ENCODE data around the gene GFRA1.

The GFRA1 gene

DNA sequence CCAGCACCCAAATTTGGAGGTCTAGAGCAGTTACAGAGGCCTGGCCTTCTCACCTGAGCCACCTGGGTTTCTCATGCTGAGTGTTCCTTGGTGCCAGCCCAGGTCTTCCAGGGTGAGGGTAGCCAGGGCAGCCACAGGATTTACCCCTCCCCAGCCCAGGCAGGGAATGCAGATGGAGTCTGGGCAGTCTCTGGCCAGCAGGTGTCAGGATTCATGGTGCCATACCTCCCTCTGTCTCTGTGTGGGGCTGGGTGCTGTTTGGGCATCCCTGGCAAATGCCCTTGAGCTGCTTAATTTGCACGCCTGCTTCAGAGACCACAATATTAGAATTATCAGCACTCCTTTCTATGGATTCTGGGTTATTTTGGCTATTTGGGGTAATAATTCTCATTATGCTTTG is 246.7 kb downstream of the GFRA1 start:
- no peak for TF ChIP-seq CTCF (IDR thresholded peaks at IDR 0.05; ENCODE audit: control insufficient read depth, insufficient read depth, low read depth, low read length, missing control alignments)
- no peak for DNase-seq (ENCODE audit: low read depth)

GRCh38 chr10:116024271-116024878 is 248.6 kb downstream of the GFRA1 start:
- H3K4me3 ChIP-seq (ENCODE audit: control insufficient read depth, low read depth, low read length): no peak overlapping the region
- DNase-seq (ENCODE audit: low read depth): no peak
- no peak for TF ChIP-seq CTCF (IDR thresholded peaks at IDR 0.05; ENCODE audit: control insufficient read depth, insufficient read depth, low read depth, low read length, missing control alignments)

More for the DNA sequence above, 246.7 kb downstream of the GFRA1 start:
- H3K4me3 ChIP-seq (ENCODE audit: control insufficient read depth, low read depth, low read length): no peak overlapping the region

- no peak overlapping the region for H3K4me3 ChIP-seq (ENCODE audit: control insufficient read depth, low read depth, low read length)
- DNase-seq (ENCODE audit: low read depth): no peak
- TF ChIP-seq CTCF (IDR thresholded peaks at IDR 0.05; ENCODE audit: control insufficient read depth, insufficient read depth, low read depth, low read length, missing control alignments): no peak
Observed at GRCh38 chr10:116017405-116017804, 255.6 kb downstream of the GFRA1 start.

- no peak for TF ChIP-seq CTCF (IDR thresholded peaks at IDR 0.05; ENCODE audit: control insufficient read depth, insufficient read depth, low read depth, low read length, missing control alignments)
- DNase-seq (ENCODE audit: low read depth): no peak
- H3K4me3 ChIP-seq (ENCODE audit: control insufficient read depth, low read depth, low read length): no peak overlapping the region
Observed at GRCh38 chr10:116015583-116016333, 257.2 kb downstream of the GFRA1 start.

- no peak overlapping the region for H3K4me3 ChIP-seq (ENCODE audit: control insufficient read depth, low read depth, low read length)
- no peak for TF ChIP-seq CTCF (IDR thresholded peaks at IDR 0.05; ENCODE audit: control insufficient read depth, insufficient read depth, low read depth, low read length, missing control alignments)
- DNase-seq (ENCODE audit: low read depth): no peak
Observed at GRCh38 chr10:116014871-116015582, 258.0 kb downstream of the GFRA1 start.

- no peak overlapping the region for H3K4me3 ChIP-seq (ENCODE audit: control insufficient read depth, low read depth, low read length)
- no peak for TF ChIP-seq CTCF (IDR thresholded peaks at IDR 0.05; ENCODE audit: control insufficient read depth, insufficient read depth, low read depth, low read length, missing control alignments)
- no peak for DNase-seq (ENCODE audit: low read depth)
Observed at GRCh38 chr10:116014326-116014725, 258.7 kb downstream of the GFRA1 start.
